ENCODE data around the gene EPS8L2. TPM values are rescaled to one million over a fixed set of nuclear protein-coding genes. Genes with fewer than 3 reads are reported as not detected.

Gene EPS8L2
- total and polyA plus RNA-seq, 10 of the 15 experiments (the other 5 are each of a cell fraction or from before 2014, with no cell fraction given) = 0.76 to 20.0 (median 9.7) TPM

- Histone ChIP-seq H3K9ac (ENCODE audit: control insufficient read depth, insufficient read depth, low read length) (peak overlapping the region; percentile 39; the same call in 1 of the 2 replicates), H3K4me1 (ENCODE audit: control insufficient read depth, insufficient read depth, low read length) (peaks cover 14% of the 10 kb centered on the region), H3K9me3 (replicated peaks; ENCODE audit: control insufficient read depth, insufficient read depth, low read length) (no peaks in the 10 kb centered on the region), H3K27me3 (replicated peaks in 1 of 2; ENCODE audit: control insufficient read depth in 2 of 2, insufficient read depth in 2 of 2, low read length in 1 of 2) (0 out of 4 replicates have a peak, but pooled peaks cover 0 to under 1% of the 10 kb centered on the region in 2 experiments), H3K4me3 (peak overlapping the region; percentile 58), H3K79me2 (ENCODE audit: control insufficient read depth, insufficient read depth, low read length) (no peaks in the 10 kb centered on the region), H2AFZ (ENCODE audit: control insufficient read depth, low read depth, low read length) (peak overlapping the region; percentile 72), H3K4me2 (ENCODE audit: control insufficient read depth, insufficient read depth) (peak overlapping the region; percentile 82), H4K20me1 (ENCODE audit: control insufficient read depth, insufficient read depth) (no peaks in the 10 kb centered on the region; the same call in 1 of the 2 replicates), H3K27ac (ENCODE audit: control insufficient read depth, insufficient read depth) (no peak overlapping the region), H3K36me3 (ENCODE audit: control insufficient read depth in 2 of 2, insufficient read depth in 2 of 2, low read length in 1 of 2) (no peaks in the 10 kb centered on the region)
- FAIRE-seq (no peak), DNase-seq (ENCODE audit: low read depth, low spot score) (no peak), ATAC-seq (peak; percentile 39)
- RAD21 ChIA-PET (ENCODE audit: unreplicated experiment) = interaction anchor here (0.6 to 3.8 kb wide), 16 partner anchors 23 to 278 kb away, joined by 3 to 34 read pairs (median 5); partner anchors contain the start of genes DEAF1, GATD1, HRAS and PHRF1
- POLR2A ChIA-PET = interaction anchor here (0.6 to 8.2 kb wide), 14 partner anchors 21 to 278 kb away, joined by 3 to 72 read pairs (median 4); partner anchors contain the start of genes DEAF1, HRAS, IRF7 and LMNTD2
- BruUV-seq (replicated peaks) = no TSS peak
- SMC1A ChIA-PET (ENCODE audit: uncharacterized antibody, unreplicated experiment) = interaction anchor here (0.6 to 2.7 kb wide), 11 partner anchors 14 to 191 kb away, joined by 3 to 8 read pairs (median 3); partner anchors contain the start of gene TMEM80
- 28% methylated on average over 33 of the region's 61 CpGs for WGBS (ENCODE audit: insufficient coverage, insufficient replicate concordance, low lambda C conversion rate, missing lambda C conversion rate)
- CTCF ChIA-PET = interaction anchor here (0.8 to 8.6 kb wide), 19 partner anchors 17 to 287 kb away, joined by 3 to 127 read pairs (median 3); partner anchors contain the start of genes DEAF1 and TMEM80
- in situ Hi-C loops (cut with MboI) (loop anchor here (10.0 kb wide), 1 partner anchor 62 kb away; no protein-coding TSS in a partner anchor), intact Hi-C loops (cut with micrococcal nuclease; ENCODE audit: unreplicated experiment) (no loop called here)
- TF ChIP-seq BHLHE40 (IDR thresholded peaks at IDR 0.05; ENCODE audit: borderline replicate concordance in 1 of 2, low read depth in 2 of 2, low read length in 1 of 2) = peak; percentile 20 to 57; a peak in 1 of 4 replicates
- TF ChIP-seq EGR1 (IDR thresholded peaks at IDR 0.05; ENCODE audit: borderline replicate concordance in 1 of 2, low read depth in 2 of 2, low read length in 2 of 2) = peak in 1 of 2 experiments; percentile 86; a peak in 1 of 3 replicates
- 0 out of 2 replicates have a peak, but pooled peaks have one; percentile 16 for TF ChIP-seq MAX (IDR thresholded peaks at IDR 0.05; ENCODE audit: low read depth, low read length)
- no peak for TF ChIP-seq ZZZ3 (IDR thresholded peaks at IDR 0.05; ENCODE audit: control insufficient read depth, insufficient read length, low read depth)
- TF ChIP-seq ZNF592 (IDR thresholded peaks at IDR 0.05) = no peak
- TF ChIP-seq DPF2 (IDR thresholded peaks at IDR 0.05) = peak; percentile 36; the same call in 1 of the 2 replicates
- peak; percentile 78 for TF ChIP-seq POLR2A (IDR thresholded peaks at IDR 0.05; ENCODE audit: low read depth, low read length)
- no peak for TF ChIP-seq MLLT1 (IDR thresholded peaks at IDR 0.05)
- TF ChIP-seq POLR2AphosphoS5 (IDR thresholded peaks at IDR 0.05; ENCODE audit: low read length) = peak; percentile 31; the same call in 1 of the 2 replicates
- TF ChIP-seq CEBPZ (IDR thresholded peaks at IDR 0.05; ENCODE audit: low read depth, low read length) = no peak
- TF ChIP-seq MXI1 (IDR thresholded peaks at IDR 0.05; ENCODE audit: low read depth, low read length) = 0 out of 2 replicates have a peak, but pooled peaks have one; percentile 46
These were observed 20.5 kb downstream of the EPS8L2 start for GRCh38 chr11:726278-727220.

All from GM12878 (cell line).